HUES6 (cell line): Measurements from ENCODE around the gene MIA2.

Source experiments
- H3K27ac ChIP-seq: 2 replicates; pipeline ENCODE4 v1.7.0; 2013; ENCODE audit warnings: low read depth, mild to moderate bottlenecking, low read length, inconsistent platforms
- H3K27me3 ChIP-seq: 2 replicates; pipeline ENCODE4 v1.6.1; 2013; ENCODE audit warnings: low read length; ENCODE audit not compliant: control insufficient read depth, insufficient read depth
- H3K36me3 ChIP-seq: 2 replicates; pipeline ENCODE4 v1.6.1; 2013; ENCODE audit warnings: low read length; ENCODE audit not compliant: control insufficient read depth, insufficient read depth
- H3K4me1 ChIP-seq: 2 replicates; pipeline ENCODE4 v1.6.1; 2013; ENCODE audit warnings: low read length; ENCODE audit not compliant: control insufficient read depth, insufficient read depth
- H3K4me3 ChIP-seq: 2 replicates; pipeline ENCODE4 v1.5.1; 2013; ENCODE audit warnings: low read depth, low read length
- H3K9ac ChIP-seq: one replicate; pipeline ENCODE4 v1.6.1; 2013; ENCODE audit warnings: mild to moderate bottlenecking, low read length
- H3K9me3 ChIP-seq: 2 replicates; pipeline ENCODE4 v1.6.1; 2013; ENCODE audit warnings: low read depth, low read length; ENCODE audit not compliant: control insufficient read depth, insufficient read depth

MIA2 gene

DNA sequence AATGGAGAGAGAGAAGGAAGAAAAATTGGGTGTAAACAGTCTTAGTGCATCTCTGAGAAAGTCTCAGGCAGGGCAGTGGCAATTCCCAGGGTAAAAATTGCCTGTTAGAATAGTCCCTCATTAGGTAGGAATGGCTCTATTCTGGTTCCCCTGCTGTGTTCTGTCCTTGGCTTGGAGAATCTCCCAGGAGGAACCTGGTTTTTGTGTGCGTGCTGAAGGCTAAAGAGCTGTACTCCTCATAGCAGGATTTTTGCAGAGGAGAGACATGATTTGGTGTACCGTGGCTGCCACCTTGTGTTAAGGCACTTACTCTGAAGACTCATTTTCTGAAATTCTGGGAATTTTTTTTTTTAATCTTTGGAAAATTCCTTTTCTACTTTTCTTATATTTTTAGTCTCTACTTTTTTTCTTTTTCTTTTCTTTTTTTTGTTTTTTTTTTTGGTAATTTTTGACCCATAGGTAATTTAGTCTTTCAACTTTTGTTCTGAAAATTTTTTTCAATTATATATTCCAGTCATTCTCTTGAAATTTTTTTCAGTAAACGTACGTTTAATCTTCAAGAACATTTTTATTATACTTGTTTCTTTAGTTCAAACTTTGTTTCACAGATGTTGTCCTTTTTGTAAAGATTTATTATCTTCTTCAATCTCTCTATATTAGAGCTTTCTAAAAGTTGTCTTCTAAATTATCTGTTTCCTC lies 134.7 kb downstream of the MIA2 start:
- Histone ChIP-seq H3K4me3 (no peak overlapping the region), H3K36me3 (no peaks in the 10 kb centered on the region), H3K27me3 (no peaks in the 10 kb centered on the region), H3K27ac (no peak overlapping the region), H3K4me1 (peaks cover 17% of the 10 kb centered on the region), H3K9ac (no peak overlapping the region), H3K9me3 (peaks cover 2% of the 10 kb centered on the region; the same call in 1 of the 2 replicates)

DNA sequence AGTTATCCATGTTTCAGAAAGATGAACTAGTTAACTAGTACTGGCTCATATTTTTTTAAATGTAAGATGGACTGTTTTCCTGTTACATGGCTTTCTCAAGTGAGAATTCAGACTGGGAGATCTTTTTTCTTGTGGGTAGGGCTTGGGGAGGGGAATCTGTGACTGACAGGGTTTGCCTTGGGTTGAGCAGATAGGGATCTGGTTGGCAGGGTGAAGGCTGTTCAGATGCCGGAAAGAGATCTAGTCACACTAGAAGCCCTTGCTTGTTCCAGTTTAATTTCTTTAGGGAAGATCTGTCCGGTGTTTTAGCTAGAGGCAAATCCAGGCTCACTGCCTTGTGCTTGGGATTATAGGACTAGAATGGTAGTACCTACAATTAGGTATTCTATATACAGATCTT lies 135.3 kb downstream of the MIA2 start:
- no peak overlapping the region for H3K4me3 ChIP-seq
- no peaks in the 10 kb centered on the region for H3K9me3 ChIP-seq
- H3K36me3 ChIP-seq, result no peaks in the 10 kb centered on the region
- no peak overlapping the region for H3K27ac ChIP-seq
- H3K9ac ChIP-seq, result no peak overlapping the region
- H3K27me3 ChIP-seq, result no peaks in the 10 kb centered on the region
- H3K4me1 ChIP-seq, result peaks cover 17% of the 10 kb centered on the region

DNA sequence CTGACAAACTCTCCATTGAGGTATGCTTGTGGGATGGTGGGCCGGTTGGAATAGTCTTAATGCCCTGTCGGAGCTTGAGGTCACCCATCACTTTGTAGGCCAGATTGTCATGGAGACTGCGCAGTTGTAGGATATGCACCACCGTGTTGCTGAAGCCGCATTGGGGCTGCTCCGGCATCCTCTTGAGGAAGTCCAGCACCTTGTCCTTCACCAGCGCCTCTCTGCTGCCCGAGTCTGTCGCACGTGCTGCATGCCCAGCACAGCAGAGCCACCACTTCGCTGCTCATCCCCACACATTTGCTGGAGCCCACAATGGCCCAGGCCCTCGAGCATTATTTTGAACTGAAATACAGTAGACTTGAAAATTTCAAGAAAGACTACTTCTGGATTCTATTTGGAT lies 136.7 kb downstream of the MIA2 start:
- Histone ChIP-seq H3K9me3 (no peaks in the 10 kb centered on the region), H3K4me1 (peaks cover 17% of the 10 kb centered on the region), H3K9ac (no peak overlapping the region), H3K36me3 (no peaks in the 10 kb centered on the region), H3K4me3 (no peak overlapping the region), H3K27ac (no peak overlapping the region), H3K27me3 (no peaks in the 10 kb centered on the region)

DNA sequence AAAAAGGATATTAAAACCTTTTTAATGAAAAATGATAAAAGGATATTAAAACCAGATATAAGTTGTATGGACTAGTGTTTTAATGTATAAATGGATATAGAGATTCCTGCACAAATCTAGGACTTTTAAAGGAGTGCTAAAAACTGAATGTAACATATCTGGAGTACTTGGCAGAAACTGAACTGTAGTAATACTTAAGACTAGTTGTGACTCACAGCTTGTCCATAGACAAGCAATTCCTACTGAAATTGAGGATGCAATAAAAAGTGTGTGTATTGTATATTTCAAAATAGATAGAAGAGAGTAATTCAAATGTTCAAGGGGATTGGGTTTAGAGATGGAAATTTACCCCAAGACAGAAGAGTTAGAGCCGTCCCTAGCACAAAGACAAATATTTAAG lies 138.9 kb downstream of the MIA2 start:
- Histone ChIP-seq H3K4me1 (peaks cover 17% of the 10 kb centered on the region), H3K9me3 (no peaks in the 10 kb centered on the region), H3K27ac (no peak overlapping the region)

DNA sequence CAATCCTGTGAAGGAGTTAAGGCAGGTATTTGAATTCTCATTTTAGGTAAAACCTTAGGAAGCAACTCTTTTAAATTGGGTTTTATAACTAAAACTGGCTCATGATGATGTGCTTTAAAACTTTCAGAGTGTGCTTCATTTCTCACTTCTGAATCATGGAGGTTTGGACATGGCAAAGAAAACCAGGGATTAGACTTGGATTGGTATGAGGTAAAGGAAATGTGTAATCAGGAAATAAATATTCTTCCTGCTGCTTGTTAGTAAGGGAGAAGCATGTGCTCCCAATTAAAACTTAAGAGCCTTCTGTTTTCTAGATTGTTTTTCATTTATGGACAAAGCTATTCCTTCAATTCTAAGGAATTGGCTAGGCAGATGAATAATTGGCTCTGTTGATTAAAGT lies 141.1 kb downstream of the MIA2 start:
- H3K4me3 ChIP-seq, result no peak overlapping the region
- H3K9me3 ChIP-seq, result no peaks in the 10 kb centered on the region
- H3K27me3 ChIP-seq, result no peaks in the 10 kb centered on the region
- no peak overlapping the region for H3K9ac ChIP-seq
- no peak overlapping the region for H3K27ac ChIP-seq
- H3K36me3 ChIP-seq, result no peaks in the 10 kb centered on the region
- peaks cover 7% of the 10 kb centered on the region for H3K4me1 ChIP-seq

More for the DNA sequence above, 138.9 kb downstream of the MIA2 start:
- Histone ChIP-seq H3K4me3 (no peak overlapping the region), H3K27me3 (no peaks in the 10 kb centered on the region), H3K9ac (no peak overlapping the region), H3K36me3 (no peaks in the 10 kb centered on the region)

DNA sequence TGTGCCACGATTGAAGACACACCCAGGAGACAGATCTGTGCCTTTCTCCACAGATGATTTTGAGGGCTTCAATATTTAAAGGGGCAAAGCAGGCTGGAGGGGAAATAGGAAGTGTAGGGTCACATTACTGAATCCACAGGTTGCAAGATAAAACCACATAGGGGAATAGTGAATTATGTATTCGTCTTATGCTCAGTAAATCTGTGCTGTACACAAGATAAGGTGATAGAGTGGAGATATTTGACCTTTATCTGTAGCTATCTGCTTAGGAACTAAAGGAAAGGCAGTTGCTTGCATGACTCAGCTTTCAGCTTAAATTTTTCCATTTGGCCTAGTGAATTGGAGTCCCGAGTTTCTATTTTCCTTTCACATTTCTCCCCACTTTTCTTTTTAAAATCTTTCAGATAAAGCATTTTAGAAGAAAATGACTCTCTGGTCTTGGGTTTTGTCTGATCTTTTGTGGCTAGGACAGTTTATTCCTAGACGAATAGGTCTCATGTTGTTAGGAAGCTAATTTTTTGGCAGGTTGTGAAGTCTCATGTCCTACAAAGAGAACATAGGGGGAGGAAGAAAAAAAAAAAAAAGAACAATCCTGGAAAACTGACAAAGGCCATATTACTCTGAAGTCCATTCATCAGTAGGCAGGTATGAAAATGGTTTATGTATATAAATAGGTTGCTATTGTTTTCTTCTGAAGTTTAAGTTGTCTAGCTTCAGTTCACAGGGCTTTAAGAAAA lies 143.1 kb downstream of the MIA2 start:
- H3K27me3 ChIP-seq, result no peaks in the 10 kb centered on the region
- H3K4me3 ChIP-seq, result no peak overlapping the region
- H3K36me3 ChIP-seq, result no peaks in the 10 kb centered on the region
- peaks cover 7% of the 10 kb centered on the region for H3K4me1 ChIP-seq
- no peaks in the 10 kb centered on the region for H3K9me3 ChIP-seq
- H3K9ac ChIP-seq, result peak overlapping the region; percentile 53
- peak overlapping the region; percentile 69 for H3K27ac ChIP-seq

DNA sequence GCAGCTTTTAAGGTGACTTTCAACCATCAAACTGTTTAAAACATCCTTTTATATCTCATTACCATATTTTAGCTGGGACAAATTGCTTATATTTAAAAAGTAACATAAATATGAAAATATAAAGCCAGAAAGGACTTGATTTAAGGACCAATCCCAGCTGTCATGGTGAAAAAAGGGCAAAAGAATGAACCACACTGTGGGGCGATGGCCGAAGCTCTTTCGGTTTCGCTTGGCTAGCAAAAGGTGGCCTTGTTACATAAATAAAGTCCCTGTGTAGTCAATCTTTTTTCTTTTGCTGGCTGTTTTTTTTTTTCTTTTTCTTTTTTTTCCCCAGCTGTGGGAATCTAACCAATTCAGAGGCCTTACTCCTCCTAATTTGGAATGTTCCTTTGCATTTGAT lies 147.7 kb downstream of the MIA2 start:
- Histone ChIP-seq H3K27me3 (no peaks in the 10 kb centered on the region), H3K9me3 (no peaks in the 10 kb centered on the region), H3K4me1 (peaks cover 6% of the 10 kb centered on the region), H3K27ac (no peak overlapping the region), H3K9ac (no peak overlapping the region), H3K36me3 (no peaks in the 10 kb centered on the region), H3K4me3 (no peak overlapping the region)

DNA sequence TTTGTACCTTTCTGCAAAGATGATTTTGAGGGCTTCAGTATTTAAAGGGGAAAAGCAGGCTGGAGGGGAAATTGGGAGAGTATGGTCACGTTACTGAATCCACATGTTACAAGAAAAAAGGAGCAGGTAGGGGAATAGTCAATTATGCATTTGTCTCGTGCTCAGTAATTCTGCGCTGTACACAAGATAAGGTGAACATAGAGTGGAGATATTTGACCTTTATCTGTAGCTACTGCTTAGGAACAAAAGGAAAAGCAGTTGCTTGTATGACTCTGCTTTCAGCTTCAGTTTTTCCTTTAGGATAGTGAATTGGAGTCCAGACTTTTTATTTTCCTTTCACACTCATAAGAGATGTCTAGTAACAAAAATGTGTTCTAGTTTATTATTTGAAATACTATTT lies 148.7 kb downstream of the MIA2 start:
- no peaks in the 10 kb centered on the region for H3K27me3 ChIP-seq
- H3K36me3 ChIP-seq, result no peaks in the 10 kb centered on the region
- H3K27ac ChIP-seq, result no peak overlapping the region
- no peaks in the 10 kb centered on the region for H3K9me3 ChIP-seq
- no peaks in the 10 kb centered on the region for H3K4me1 ChIP-seq
- no peak overlapping the region for H3K9ac ChIP-seq
- H3K4me3 ChIP-seq, result no peak overlapping the region

DNA sequence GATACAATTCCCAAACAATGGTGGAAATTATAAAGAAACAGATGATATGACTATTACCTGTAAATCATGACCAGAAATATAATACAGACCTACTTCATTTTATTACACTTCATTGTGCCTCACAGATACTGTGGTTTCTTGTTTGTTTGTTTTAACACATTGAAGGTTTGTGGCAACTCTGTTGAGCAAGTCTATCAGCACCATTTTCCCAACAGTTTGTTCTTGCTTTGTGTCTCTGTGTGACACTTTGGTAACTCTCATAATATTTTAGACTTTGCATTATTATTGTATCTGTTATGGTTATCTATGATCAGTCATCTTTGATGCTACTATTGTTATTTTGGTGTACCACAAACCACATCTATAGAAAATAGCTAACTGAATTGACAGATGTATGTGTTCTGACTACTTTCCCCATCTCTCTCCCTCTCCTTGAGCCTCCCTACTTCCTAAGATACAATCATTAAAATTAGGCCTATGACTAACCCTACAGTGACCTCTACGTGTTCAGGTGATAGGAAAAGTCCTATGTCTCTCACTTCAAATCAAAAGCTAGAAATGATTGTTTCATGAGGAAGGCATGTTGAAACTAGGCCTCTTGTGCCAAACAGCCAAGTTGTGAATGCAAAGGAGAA lies 149.4 kb downstream of the MIA2 start:
- Histone ChIP-seq H3K4me1 (no peaks in the 10 kb centered on the region), H3K27ac (no peak overlapping the region), H3K9me3 (no peaks in the 10 kb centered on the region)

DNA sequence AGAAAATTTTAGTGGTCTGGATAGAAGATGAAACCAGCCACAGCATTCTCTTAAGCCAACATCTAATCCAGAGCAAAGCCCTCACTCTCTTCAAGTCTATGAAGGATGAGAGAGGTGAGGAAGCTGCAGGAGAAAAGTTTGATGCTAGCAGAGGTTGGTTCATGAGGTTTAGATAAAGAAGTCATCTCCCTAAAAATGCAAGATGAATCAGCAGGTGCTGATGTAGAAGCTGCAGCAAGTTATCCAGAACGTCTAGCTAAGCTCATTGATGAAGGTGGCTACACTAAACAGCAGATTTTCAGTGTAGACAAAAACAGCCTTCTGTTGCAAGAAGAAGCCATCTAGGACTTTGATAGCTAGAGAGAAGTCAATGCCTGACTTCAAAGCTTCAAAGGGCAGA lies 150.0 kb downstream of the MIA2 start:
- Histone ChIP-seq H3K36me3 (no peaks in the 10 kb centered on the region), H3K4me3 (no peak overlapping the region), H3K9me3 (no peaks in the 10 kb centered on the region)

More for the DNA sequence above, 149.4 kb downstream of the MIA2 start:
- H3K4me3 ChIP-seq, result no peak overlapping the region
- no peaks in the 10 kb centered on the region for H3K36me3 ChIP-seq
- H3K27me3 ChIP-seq, result no peaks in the 10 kb centered on the region
- no peak overlapping the region for H3K9ac ChIP-seq

DNA sequence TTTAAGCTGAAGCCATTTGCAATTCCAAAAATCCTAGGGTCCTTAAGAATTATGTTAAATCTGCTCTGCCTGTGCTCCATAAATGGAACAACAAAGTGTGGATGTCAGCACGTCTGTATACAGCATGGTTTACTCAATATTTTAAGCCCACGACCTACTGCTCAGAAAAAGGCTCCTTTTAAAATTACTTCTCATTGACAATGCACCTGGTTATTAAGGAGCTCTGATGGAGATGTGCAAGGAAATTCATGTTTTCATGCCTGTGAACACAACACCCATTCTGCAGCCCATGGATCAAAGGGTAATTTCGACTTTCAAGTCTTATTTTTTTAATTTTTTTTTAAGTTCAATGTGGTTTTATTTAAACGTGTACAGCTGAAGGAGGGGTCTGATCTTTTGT lies 150.5 kb downstream of the MIA2 start:
- Histone ChIP-seq H3K36me3 (no peaks in the 10 kb centered on the region), H3K27me3 (no peaks in the 10 kb centered on the region), H3K9me3 (no peaks in the 10 kb centered on the region), H3K27ac (no peak overlapping the region), H3K9ac (no peak overlapping the region), H3K4me1 (no peaks in the 10 kb centered on the region), H3K4me3 (no peak overlapping the region)

More for the DNA sequence above, 150.0 kb downstream of the MIA2 start:
- no peak overlapping the region for H3K9ac ChIP-seq
- no peak overlapping the region for H3K27ac ChIP-seq
- H3K27me3 ChIP-seq, result no peaks in the 10 kb centered on the region
- H3K4me1 ChIP-seq, result no peaks in the 10 kb centered on the region
